AG04450 (cell line): Measurements from ENCODE around the gene DIPK1A. TPM values are rescaled to one million over a fixed set of nuclear protein-coding genes. Genes with fewer than 3 reads are reported as not detected.

ENCODE experiments used
- CTCF ChIA-PET: fragments of 300-600, 350-600 bp; formaldehyde crosslinking; extraction: SDS; loops from one replicate; lab custom pipeline; 2022; ENCODE audit warnings: antibody characterized with exemption, inconsistent platforms; lab: Charles Lee
- POLR2A ChIA-PET: fragments of 350-600 bp; formaldehyde crosslinking; extraction: SDS; loops from one replicate; lab custom pipeline; 2021; ENCODE audit warnings: antibody characterized with exemption, inconsistent platforms; lab: Yijun Ruan, JAX
- DNase-seq: peaks from one replicate; pipeline ENCODE4 v3.0.0-alpha.2; 2011; ENCODE audit warnings: low read depth, low spot score
- H3K27ac ChIP-seq: one replicate; pipeline ENCODE4 v1.5.1; 2012; ENCODE audit warnings: low read depth, low read length, control low read depth
- H3K27me3 ChIP-seq: one replicate; pipeline ENCODE4 v1.6.0; 2012; ENCODE audit warnings: low read length; ENCODE audit not compliant: control insufficient read depth, insufficient read depth
- H3K4me3 ChIP-seq: 2 replicates; pipeline ENCODE4 v1.5.1; 2011; ENCODE audit warnings: mild to moderate bottlenecking, low read depth, low read length, control low read depth
- H3K9me3 ChIP-seq: 2 replicates; pipeline ENCODE4 v1.5.1; 2012; ENCODE audit warnings: low read length; ENCODE audit not compliant: control insufficient read depth, insufficient read depth
- CTCF ChIP-seq: IDR thresholded peaks from 2 replicates; pipeline ENCODE4 v1.5.1; 2011; ENCODE audit warnings: low read depth, low read length, control low read depth, inconsistent platforms
- polyA plus RNA-seq: library from polyadenylated mRNA; depleted of rRNA; stranded (reverse); fragments of >200 nt; gene quantifications from 2 replicates; pipeline ENCODE4 v1.2.3, GENCODE V29; 2011

DIPK1A gene
- polyA plus RNA-seq, 1 experiment: 50.8 TPM

GRCh38 chr1:92857817-92858216 is 103.4 kb downstream of the DIPK1A start:
- Histone ChIP-seq H3K4me3 (no peak overlapping the region), H3K27me3 (no peaks in the 10 kb centered on the region), H3K9me3 (peaks cover 4% of the 10 kb centered on the region; the same call in 1 of the 2 replicates), H3K27ac (no peak overlapping the region)
- POLR2A ChIA-PET: no interaction called here
- CTCF ChIA-PET: interaction anchor here (0.5 to 16.3 kb wide), 25 partner anchors 11 to 222 kb away, joined by 3 to 458 read pairs (median 12); partner anchors contain the start of gene DIPK1A
- no peak for TF ChIP-seq CTCF
- DNase-seq: no peak

GRCh38 chr1:92855236-92855635 is 106.0 kb downstream of the DIPK1A start:
- Histone ChIP-seq H3K9me3 (peaks cover 4% of the 10 kb centered on the region; the same call in 1 of the 2 replicates), H3K27me3 (no peaks in the 10 kb centered on the region), H3K27ac (no peak overlapping the region), H3K4me3 (no peak overlapping the region)
- DNase-seq: no peak
- TF ChIP-seq CTCF: no peak
- ChIA-PET CTCF (interaction anchor here (1.0 to 16.3 kb wide), 3 partner anchors 105 to 138 kb away, joined by 4 to 458 read pairs (median 4); no protein-coding TSS in a partner anchor), POLR2A (no interaction called here)

DNA sequence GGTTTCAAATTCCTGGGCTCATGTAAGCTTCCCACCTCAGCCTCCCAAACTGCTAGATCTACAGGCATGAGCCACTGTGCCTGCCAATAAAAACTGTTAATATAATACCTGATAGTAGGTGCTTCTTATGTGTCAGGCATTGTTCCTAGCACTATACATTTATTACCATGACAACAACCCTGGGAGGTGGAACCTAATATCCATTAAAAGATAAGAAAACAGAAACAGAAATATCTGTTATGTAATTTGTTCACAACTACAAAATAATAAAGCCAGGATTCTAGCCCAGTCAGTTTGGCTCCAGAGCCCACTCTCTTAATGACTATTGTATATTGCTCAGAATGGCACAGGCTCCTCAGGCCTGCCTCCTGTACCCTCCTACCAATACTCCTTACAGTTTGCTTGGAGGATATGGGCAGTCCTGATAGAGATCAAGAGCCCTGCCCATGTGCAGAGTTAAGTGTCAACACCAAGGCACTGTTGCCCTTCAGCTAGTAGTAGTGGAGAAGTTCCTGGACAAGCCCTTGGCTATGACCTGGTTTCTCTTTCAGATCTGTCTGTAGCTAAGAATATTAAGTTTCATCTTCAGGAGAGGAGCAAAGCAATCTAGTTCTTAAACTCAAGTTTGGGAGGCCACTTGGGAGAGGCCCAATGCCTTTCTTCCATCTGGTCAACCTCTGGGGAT is 107.0 kb downstream of the DIPK1A start:
- CTCF ChIA-PET: interaction anchor here (1.2 to 16.3 kb wide), 2 partner anchors 106 to 139 kb away, joined by 4 to 458 read pairs; no protein-coding TSS in a partner anchor
- POLR2A ChIA-PET: no interaction called here
- TF ChIP-seq CTCF: no peak
- no peak for DNase-seq
- no peak overlapping the region for H3K4me3 ChIP-seq
- no peaks in the 10 kb centered on the region for H3K27me3 ChIP-seq
- H3K27ac ChIP-seq: no peak overlapping the region
- H3K9me3 ChIP-seq: peaks cover 4% of the 10 kb centered on the region; the same call in 1 of the 2 replicates

GRCh38 chr1:92853299-92853698 is 108.0 kb downstream of the DIPK1A start:
- POLR2A ChIA-PET: no interaction called here
- no peak for DNase-seq
- Histone ChIP-seq H3K27me3 (no peaks in the 10 kb centered on the region), H3K9me3 (peaks cover 4% of the 10 kb centered on the region; the same call in 1 of the 2 replicates), H3K4me3 (no peak overlapping the region), H3K27ac (no peak overlapping the region)
- CTCF ChIA-PET: interaction anchor here (16.3 kb wide), 1 partner anchor 140 kb away, joined by 458 read pairs; no protein-coding TSS in a partner anchor
- no peak for TF ChIP-seq CTCF

DNA sequence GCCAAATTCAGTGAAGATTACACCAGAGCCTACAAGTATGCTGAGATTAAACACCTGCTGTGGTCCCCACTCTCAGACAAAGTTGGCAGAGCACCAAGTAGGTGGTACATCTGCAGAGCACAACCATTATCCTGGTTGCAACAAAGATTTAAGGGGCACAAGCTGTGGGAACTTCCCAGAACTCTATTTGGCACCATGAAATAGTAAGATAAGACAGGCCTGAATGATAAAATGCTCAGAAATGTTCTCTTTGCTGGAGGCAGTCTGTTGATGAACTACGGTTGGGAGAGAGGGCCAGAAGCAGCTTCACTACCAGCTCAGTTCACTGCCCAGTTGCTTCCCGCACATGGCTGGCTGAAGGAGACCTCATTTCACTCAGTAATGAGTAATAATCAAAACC is 109.5 kb downstream of the DIPK1A start:
- no peak overlapping the region for H3K4me3 ChIP-seq
- no peak overlapping the region for H3K27ac ChIP-seq
- H3K27me3 ChIP-seq: no peaks in the 10 kb centered on the region
- DNase-seq: no peak
- peaks cover 4% of the 10 kb centered on the region; the same call in 1 of the 2 replicates for H3K9me3 ChIP-seq
- POLR2A ChIA-PET: no interaction called here
- TF ChIP-seq CTCF: no peak
- CTCF ChIA-PET: interaction anchor here (16.3 kb wide), 1 partner anchor 142 kb away, joined by 458 read pairs; no protein-coding TSS in a partner anchor
